Activated CD4-positive, alpha-beta T cell treated with anti-CD3 and anti-CD28 coated beads, Interleukin-2, amount 50 U/mL, for 16 hours (primary cell): ENCODE measurements around the gene GKN1.

Experiments used
- DNase-seq: peaks from one replicate; pipeline ENCODE4 v3.0.0-alpha.2; 2020

Gene GKN1

GRCh38 chr2:68961380-68961779 lies 13.1 kb upstream of the GKN1 start:
- no peak for DNase-seq

DNA sequence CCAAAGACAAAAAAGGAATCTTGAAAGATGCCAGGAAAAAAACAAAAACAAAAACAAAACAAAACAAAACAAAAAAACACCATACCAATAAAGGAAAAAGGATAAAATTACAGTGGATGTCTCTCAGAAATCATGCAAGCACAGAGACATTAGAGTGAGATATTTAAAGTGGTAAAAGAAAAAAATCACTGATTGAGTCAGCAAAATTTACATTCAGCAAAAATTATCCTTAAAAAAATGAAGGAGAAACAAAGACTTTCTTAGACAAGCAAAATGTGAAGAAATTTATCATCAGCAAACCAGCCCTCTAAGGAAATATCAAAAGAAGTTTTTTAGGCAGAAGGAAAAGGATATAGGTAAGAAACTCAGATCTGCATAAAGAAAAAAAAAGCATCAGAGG lies 10.2 kb upstream of the GKN1 start:
- no peak for DNase-seq

DNA sequence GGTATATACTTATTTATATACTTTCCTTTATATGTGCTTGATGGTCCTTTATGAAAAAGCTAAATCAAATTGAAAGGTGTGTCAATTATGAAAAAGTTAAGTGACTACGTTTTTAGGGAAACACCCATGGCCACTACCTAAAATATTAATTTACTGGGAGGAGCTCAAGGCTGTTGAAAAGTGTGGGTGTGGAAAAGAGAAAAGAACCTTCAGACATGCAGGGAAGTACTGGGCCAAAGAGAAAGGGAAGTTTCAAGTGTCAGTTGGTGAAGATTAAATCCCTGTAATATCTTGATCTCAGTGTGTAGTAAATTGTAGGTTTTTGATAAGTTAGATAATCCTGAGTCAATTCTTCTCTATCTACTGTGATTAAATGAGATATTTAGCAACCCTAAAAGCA lies 6.2 kb upstream of the GKN1 start:
- no peak for DNase-seq

- DNase-seq, result no peak
Observed at GRCh38 chr2:68969736-68970490, 4.5 kb upstream of the GKN1 start.

DNA sequence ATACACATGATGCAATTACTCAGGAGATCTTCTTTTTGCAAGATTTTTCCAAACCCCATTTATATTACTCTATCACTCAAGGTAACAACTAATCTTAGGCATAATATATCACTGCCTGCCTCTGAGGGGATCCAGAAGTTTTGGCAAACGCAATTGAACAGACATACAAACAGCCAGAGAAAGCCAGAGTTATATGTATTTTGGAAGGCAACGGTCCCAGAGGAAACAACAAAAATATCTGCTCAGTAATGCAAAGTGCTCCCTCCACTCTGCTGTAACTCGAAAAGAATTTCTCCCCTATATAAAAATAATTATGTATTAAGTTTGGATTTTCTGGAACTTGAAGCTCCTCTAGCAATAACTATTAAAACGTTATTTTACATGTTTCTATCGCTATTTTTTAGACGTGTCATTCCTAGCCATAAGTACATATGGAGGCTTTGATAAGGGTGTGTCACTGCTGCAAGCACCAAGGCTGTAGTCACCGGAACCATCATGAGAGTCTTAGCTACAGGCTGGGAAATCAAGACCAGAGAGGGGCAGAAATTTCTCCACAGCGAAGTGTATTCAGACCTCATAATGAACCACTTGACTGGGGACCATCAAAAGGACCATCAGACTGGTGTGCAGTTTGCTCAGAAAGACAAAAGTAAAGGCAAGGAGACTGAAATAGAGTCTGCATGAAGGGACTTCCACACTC lies 3.7 kb upstream of the GKN1 start:
- no peak for DNase-seq

GRCh38 chr2:68971591-68972231 lies 2.7 kb upstream of the GKN1 start:
- peak; percentile 20 for DNase-seq

GRCh38 chr2:68974946-68975665 lies 670 bp downstream of the GKN1 start:
- DNase-seq, result no peak

- no peak for DNase-seq
Observed at GRCh38 chr2:68975844-68976243, 1.4 kb downstream of the GKN1 start.

DNA sequence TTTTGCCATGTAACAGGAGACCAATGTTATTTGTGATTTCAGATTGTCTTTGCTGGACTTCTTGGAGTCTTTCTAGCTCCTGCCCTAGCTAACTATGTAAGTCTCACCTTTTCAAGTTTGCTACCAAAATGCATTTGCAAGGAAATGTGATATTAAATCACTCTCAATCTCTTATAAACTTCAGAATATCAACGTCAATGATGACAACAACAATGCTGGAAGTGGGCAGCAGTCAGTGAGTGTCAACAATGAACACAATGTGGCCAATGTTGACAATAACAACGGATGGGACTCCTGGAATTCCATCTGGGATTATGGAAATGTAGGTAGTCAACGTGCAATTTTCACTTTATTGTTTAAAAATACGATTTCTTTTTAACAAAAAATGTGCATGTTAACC lies 3.0 kb downstream of the GKN1 start:
- DNase-seq, result no peak

GRCh38 chr2:68978098-68978497 lies 3.7 kb downstream of the GKN1 start:
- no peak for DNase-seq

- no peak for DNase-seq
Observed at GRCh38 chr2:68980956-68981355, 6.5 kb downstream of the GKN1 start.

GRCh38 chr2:68987021-68987503 lies 12.6 kb downstream of the GKN1 start:
- no peak for DNase-seq

GRCh38 chr2:68989035-68989434 lies 14.6 kb downstream of the GKN1 start:
- no peak for DNase-seq

GRCh38 chr2:68992341-68992740 lies 17.9 kb downstream of the GKN1 start:
- no peak for DNase-seq

DNA sequence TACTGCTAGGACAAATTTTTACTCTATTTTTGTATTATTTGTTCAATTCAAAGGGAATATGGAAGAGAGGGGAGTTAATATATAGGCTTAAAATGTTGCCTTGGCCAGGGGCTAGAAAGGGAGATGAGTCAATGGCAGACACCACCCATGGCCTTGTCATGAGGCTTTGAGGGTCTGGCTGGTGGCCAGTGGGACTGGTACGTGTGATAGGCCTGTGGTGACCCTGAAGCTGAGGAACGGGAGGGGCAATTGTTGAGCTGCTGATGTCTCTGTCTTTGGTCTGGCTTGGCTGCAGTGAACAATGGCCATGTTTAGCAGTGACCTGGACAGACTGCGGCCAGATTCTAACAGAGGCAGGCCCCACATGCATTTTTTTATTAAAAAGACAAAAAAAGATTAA lies 18.5 kb downstream of the GKN1 start:
- DNase-seq, result no peak

GRCh38 chr2:68993660-68994059 lies 19.2 kb downstream of the GKN1 start:
- DNase-seq, result no peak

- DNase-seq, result no peak
Observed at GRCh38 chr2:68994864-68995263, 20.4 kb downstream of the GKN1 start.

- DNase-seq, result no peak
Observed at GRCh38 chr2:68995916-68996315, 21.5 kb downstream of the GKN1 start.

DNA sequence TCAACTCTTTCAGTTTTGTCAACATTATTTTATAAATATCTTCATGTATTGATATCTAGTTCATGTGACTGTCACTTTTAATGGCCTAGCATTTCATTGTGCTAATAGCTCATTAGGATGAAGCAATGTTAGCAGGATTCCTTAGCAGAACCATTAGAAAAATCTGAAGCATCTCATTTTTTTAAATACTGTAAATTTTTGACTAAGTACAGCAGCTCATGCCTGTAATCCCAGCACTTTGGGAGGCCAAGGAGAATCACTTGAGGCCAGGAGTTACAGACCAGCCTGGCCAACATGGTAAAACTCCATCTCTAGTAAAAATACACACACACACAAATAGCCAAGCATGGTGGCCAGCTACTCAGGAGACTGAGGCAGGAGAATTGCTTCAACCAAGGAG lies 23.0 kb downstream of the GKN1 start:
- no peak for DNase-seq

DNA sequence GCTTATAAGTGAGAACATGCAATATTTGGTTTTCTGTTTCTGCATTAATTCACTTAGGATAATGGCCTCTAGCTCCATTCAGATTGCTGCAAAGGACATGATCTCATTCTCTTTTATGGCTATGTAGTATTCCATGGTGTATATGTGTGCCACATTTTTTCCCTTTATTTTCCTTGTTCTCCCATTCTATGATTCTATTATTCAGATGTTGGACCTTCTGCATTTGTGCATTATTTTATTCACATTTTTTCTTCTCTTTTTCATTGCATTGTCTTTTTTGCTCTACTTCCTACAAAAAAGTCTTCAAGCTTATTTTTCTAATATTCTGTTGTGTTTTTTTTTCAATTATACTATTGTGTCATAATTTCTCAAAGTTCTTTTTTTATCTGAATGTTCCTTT lies 27.4 kb downstream of the GKN1 start:
- no peak for DNase-seq

GRCh38 chr2:69003731-69004130 lies 29.3 kb downstream of the GKN1 start:
- DNase-seq, result no peak

- no peak for DNase-seq
Observed at GRCh38 chr2:69007169-69007568, 32.7 kb downstream of the GKN1 start.

- DNase-seq, result no peak
Observed at GRCh38 chr2:69007603-69008002, 33.2 kb downstream of the GKN1 start.
